ENCODE data around the gene SPOCD1. TPM values are rescaled to one million over a fixed set of nuclear protein-coding genes. Genes with fewer than 3 reads are reported as not detected.

SPOCD1 gene
- 9.9 and 10.8 TPM in 2 replicates for total RNA-seq (2014; rRNA removed; shearing (Covaris generic))

GRCh38 chr1:31815752-31816500 lies at the start of gene SPOCD1:
Gene SPOCD1 (minus strand): TSS chr1:31816022. CDS start chr1:31815333, 689 bp downstream.

GRCh38 chr1:31764312-31765040 lies 51.3 kb downstream of the SPOCD1 start, which contains the start of gene ADGRB2:
Gene ADGRB2 (minus strand): TSS chr1:31764340. CDS start chr1:31757221, 7,119 bp downstream.

Small RNA genes lying within 50 kb of the gene (small RNA-seq; reads per million reads assigned to genes)
- not detected for gene MIR4254

Other genes with a start within 250 kb of the SPOCD1 start
- 421 and 533 TPM in 2 replicates for gene TINAGL1, start 239.5 kb downstream of the SPOCD1 start, total RNA-seq (2014; rRNA removed; shearing (Covaris generic))
- gene HCRTR1, start 198.3 kb downstream of the SPOCD1 start, total RNA-seq (2014; rRNA removed; shearing (Covaris generic)) = not detected in 2 replicates
- 68.5 and 70.2 TPM in 2 replicates for gene PEF1, start 171.1 kb downstream of the SPOCD1 start, total RNA-seq (2014; rRNA removed; shearing (Covaris generic))
- gene COL16A1, start 112.0 kb downstream of the SPOCD1 start, total RNA-seq (2014; rRNA removed; shearing (Covaris generic)) = 53.0 and 59.6 TPM in 2 replicates
- gene ADGRB2, start 51.7 kb downstream of the SPOCD1 start, total RNA-seq (2014; rRNA removed; shearing (Covaris generic)) = 10.0 and 15.8 TPM in 2 replicates
- gene PTP4A2, start 122.3 kb upstream of the SPOCD1 start, total RNA-seq (2014; rRNA removed; shearing (Covaris generic)) = 215 and 263 TPM in 2 replicates
- 78.7 and 97.4 TPM in 2 replicates for gene KHDRBS1, start 197.8 kb upstream of the SPOCD1 start, total RNA-seq (2014; rRNA removed; shearing (Covaris generic))

All from A375 (cell line).